Stimulated activated CD4-positive, alpha-beta T cell treated with anti-CD3 and anti-CD28 coated beads, Interleukin-4, amount 100 ng/mL, for 24 hours (primary cell): Measurements from ENCODE around the gene TFEB.
"Not testable (repeated sequence)": the region's sequence is repeated elsewhere in the genome, so short reads cannot be mapped to it uniquely, and the experiment has no call there.

Experiments used
- DNase-seq: peaks from one replicate; pipeline ENCODE4 v3.0.0-alpha.2; 2020

The TFEB gene

GRCh38 chr6:41735427-41736185, at the start of gene TFEB:
TSS of gene TFEB (minus strand) at chr6:41735608. CDS start at chr6:41691213, 44,395 bp downstream.
- peak; percentile 94 for DNase-seq

DNA sequence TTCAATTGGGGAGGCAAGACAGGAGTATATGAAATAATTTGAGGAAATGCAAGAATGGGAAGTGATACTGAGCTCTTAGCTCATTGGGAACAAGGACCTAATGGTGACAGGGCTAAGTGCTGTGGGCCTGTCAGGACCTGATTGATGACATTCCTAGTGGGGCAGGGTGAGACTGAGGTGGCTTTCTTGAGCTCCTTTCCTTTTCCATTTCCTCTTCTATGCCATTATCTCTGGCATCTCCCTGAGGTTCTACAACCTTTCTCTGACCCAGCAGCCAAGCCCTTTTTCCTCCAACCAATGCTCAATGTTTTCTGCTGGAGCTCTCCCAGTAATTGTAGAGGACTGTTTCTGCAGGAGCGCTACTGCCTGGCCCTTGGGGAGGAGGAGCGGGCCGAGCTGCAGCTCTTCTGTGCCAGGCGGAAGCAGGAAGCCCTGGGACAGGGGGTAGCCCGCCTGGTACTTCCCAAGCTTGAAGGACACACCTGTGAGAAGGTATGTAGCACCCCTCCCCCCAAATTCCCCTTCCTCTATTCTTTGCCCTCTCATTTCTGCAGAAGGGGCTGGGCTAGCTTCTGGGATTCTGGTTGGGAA, 49.3 kb upstream of the TFEB start:
- no peak for DNase-seq

DNA sequence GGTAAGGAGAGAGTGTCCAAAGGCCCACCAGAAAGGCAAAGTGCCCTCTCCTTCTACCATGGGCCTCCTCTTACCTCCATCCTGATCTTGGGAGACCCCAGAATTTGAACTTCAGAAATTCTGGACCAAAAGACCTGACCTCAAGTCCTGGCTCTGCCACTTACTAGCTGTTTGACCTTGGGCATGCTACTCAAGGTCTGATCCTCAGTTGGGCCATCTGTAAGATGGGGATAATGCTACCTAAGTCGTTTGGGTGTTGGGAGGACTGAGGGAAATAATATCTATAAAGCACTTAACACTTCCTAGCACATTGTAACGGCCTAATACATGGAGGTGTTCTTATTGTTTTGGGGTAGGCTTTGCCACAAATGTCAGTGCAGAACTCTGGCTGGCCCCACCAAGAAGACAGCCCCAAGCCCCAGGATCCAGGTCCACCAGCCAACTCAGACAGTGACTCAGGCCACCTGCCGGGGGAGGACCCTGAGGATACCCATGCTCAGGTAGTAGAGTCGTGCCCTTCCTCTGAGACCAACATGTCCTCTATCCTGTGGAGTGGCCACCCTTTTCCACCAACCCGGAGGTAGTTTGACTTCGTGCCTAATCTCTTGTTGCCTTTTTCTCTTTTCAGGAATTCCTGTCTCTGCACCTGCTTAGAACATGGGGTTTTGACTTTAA, 47.8 kb upstream of the TFEB start:
- no peak for DNase-seq

- no peak for DNase-seq
Observed at GRCh38 chr6:41781366-41781730, 45.9 kb upstream of the TFEB start.

DNA sequence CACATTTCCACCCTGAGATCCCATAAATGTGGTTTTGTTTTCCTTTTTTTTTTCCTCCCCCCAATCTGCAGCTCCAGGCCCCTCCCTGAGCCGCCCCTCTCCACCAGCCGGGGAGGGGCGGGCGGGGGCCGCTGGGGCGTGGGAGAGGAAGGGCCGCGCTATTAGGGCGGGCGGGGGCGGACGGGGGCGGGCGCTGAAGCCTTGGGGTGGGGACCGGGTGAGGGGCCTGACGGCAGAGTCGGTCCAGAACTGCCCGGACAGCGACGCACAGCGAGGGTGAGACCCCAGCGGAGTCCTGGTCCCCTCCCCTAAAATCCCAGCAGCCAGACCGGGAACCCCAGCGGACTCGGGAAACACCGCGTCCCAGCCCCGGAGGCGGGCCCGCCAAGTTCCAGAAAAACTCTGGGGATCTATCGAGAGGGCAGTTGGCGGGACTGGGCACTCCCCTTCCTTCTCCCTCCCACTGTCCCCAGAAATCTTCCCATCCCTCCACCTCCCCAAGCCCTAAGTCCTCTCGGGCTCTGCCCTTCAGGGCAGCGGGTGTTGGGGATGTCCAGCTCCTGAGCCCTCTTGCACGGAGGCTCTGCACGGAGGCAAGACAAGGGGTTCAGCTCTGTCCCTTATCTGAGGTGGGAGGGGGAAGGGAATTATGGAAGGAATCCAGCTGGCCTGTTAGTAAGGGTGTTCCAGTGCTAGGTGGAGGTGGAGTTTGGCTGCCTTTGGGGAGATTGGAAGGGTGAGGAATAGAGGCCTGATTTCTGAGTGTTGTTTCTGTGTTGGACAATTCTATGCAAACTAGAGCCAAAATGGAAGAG, 45.4 kb upstream of the TFEB start, which contains the start of gene PRICKLE4:
Gene PRICKLE4 (plus strand): TSS at position 232 of the 815 bp plus-strand sequence. CDS start 2,692 bp downstream, outside the sequence.
- DNase-seq, result no peak

DNA sequence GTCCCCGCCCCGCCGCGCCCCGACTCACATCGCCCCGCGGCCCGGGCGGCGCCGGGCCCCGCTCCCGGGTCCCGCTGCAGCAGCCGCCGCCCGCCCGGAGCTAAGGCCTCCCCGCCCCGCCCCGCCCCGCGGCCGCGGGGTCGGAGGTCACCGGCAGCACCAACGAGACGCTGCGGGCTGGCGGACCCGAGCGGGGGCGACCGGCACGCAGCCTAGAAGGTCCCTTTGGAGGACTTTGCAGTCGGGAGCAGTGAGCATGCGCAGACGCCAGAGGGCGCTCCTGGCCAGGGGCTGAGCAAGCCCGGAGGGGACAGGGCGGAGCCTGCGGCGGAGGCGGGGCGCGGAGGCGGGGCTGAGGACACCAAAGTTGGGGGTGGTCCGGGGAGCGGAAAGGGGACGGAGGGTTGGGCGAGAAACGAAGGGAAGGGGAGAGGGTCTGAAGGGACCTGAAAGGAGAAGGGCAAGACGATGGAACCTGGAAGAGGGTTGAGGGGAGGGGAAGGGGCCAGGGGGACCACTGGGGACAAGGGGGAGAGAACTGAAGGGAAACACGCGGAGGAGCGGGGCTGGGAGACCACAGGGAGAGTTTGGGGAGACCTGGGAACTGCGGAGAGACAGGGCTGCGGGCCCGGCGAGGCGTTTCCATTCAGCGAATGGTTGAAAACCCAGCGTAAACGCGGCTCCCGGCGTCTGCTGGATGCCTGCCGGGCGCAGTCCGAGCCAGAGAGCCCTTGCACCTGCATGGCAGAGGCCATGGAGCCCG, 44.6 kb upstream of the TFEB start, which contains the start of gene FRS3:
Gene FRS3 (minus strand): TSS at position 113 of the 763 bp plus-strand sequence. CDS start 2,913 bp downstream, outside the sequence.
- DNase-seq, result peak; percentile 99

DNA sequence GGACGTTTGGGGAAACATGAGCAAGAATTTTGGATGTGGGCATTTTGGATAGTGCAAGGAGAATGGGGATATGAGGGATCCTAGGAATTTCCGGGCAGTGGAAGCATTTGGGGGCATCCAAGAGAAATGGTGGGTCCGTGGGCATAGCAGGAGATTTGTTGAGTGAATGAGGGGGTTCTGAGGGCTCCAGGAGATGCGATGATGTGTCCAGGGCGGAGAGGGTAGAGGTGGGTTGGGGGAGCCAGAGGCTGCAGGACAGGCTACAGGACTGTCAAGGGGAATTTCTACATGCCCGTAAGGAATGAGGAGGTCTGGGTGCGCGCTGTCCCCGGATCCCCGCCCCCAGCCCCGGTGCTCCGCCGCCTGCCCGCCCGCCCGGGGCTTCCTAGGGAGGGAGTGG, 43.9 kb upstream of the TFEB start:
- no peak for DNase-seq

DNA sequence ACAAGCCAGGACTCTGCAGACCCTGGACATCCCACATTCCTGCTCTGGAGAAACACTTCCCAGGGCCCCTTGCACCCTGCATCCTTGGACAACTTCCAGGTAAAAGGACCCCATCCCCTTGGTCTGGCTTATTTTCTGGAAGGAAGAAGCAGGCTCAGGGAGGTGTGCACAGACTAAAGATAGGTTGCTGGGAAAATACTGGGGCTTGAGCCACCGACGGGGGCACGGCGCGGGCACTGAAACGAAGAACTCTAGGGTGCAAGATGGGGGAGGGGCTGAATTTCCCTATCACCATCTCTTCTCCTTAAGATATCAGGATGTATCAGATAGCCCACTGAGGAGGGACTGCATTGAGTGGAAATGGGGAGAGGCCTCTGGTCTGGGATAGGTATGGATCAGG, 43.5 kb upstream of the TFEB start:
- no peak for DNase-seq

GRCh38 chr6:41777551-41778285, 42.3 kb upstream of the TFEB start:
- DNase-seq, result no peak

GRCh38 chr6:41775293-41775882, 40.0 kb upstream of the TFEB start:
- no peak for DNase-seq

DNA sequence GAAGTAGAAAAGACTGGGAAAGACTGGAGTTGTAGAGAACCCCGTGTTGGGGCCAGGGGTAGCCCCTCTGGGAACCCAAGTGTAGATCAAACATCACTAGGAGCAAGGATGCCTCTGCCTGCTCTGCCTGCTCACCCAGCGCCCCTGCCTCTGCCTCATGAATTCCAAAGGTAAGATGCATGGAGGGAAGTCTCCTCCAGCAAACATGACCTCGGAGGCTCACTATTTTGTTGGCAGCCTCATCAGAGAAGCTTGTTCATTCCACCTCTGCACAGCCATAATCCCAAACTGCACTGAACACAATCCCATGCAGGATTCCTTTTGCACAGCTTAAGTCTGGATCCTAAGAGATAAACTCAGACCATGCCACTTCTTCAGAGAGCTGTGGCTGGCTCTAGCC, 39.4 kb upstream of the TFEB start:
- no peak for DNase-seq

GRCh38 chr6:41771058-41771983, 35.9 kb upstream of the TFEB start:
- no peak for DNase-seq

- no peak for DNase-seq
Observed at GRCh38 chr6:41770381-41771057, 35.1 kb upstream of the TFEB start.

GRCh38 chr6:41769376-41769775, 34.0 kb upstream of the TFEB start:
- no peak for DNase-seq

- DNase-seq, result no peak
Observed at GRCh38 chr6:41768545-41769308, 33.3 kb upstream of the TFEB start.

DNA sequence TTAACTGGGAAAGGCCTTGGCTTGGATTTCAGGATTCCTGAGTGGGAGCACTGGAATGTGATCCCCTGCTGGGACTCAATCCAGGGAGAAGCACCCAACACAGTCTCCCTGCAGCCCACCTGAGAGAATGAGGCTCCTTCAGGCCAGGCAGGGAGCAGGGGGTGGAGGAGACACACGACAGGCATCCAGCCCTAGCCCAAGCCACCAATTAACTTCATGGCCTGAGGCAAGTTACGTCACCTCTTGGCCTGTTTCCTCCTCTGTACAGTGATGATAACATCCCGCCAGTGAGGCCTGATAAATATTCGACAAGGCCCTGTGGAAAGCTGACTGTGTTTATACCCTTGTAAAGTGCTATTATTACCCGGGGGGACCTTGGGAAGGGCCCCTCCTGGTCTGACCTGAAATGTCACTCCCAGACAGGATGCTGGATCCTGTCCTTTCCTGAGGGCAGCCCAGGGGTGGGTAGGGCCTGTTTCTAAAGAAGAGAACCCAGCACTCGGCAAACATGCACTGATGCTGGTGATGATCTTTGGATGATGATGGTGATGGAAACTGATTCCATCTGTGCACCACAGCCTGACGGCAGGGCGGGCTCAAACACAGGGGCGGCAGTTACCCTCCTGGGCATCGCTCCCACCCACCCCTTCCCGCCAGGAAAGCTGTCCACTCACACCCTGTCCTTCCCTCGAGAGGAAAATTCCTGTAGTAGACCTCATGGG, 31.9 kb upstream of the TFEB start:
- no peak for DNase-seq

DNA sequence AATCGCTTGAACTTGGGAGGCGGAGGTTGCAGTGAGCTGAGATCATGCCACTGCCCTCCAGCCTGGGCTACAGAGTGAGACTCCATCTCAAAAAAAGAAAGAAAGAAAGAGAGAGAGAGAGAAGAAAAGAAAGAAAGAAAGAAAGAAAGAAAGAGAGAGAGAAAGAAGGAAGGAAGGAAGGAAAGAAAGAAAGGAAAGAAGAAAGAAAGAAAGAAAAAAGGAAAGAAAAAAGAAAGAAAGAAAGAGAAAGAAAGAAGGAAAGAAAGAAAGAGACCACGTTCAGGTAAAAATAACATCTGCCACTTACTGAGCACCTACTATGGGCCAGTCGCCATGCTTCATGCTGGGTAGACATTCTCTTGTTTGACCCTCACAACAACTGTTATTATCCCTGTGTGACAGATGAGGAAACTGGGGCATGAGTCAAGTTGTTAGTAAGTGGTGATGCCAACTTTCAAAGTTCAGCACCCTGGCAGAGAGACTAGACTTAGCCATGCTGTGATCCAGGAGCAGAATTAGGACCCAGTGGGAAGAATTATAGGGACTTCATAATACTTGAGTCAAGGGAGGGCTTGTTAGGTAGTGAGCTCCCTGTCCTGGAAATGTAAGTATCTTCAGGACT, 30.7 kb upstream of the TFEB start:
- DNase-seq, result not testable (repeated sequence)
